ENCODE data around the gene ETS1. TPM values are rescaled to one million over a fixed set of nuclear protein-coding genes. Genes with fewer than 3 reads are reported as not detected.
A peak's percentile ranks its signal among the peaks of the same experiment; 100 is the strongest.

ETS1 gene
- total RNA-seq, 1 experiment from 2014 or later = 29.9 TPM

DNA sequence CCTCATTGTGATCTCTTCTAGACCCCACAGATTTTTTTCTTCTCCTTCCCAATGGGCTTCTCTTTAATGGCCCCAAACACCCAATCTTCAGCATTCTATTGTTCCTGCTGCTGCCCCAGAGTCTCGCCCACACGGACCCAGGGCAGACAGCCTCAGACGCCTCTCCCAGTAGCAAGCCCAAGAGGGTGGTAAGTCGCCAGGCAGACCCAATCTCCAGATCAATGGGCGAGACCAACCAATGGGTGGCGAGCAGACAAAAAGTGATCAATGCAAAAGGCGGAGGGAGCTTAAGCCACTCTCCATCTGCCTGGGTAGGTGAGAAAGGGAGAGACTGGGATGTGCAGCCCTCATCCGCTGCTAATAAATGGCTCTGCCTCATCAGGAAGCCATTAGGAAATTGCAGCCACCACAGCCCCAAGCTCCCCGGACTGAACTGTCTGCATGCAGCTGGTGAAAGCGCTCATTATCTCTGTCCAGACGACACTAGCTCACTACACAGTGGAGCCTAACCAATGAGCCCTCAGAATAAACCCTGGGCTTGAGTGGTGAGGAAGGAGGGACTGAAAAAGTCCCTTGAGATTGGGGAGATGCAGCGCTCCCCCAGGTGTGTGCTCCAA lies 81.8 kb downstream of the ETS1 start:
- H4K5ac ChIP-seq (ENCODE audit: insufficient read length, low read depth, low read length) = no peak overlapping the region
- H4K20me1 ChIP-seq (ENCODE audit: control insufficient read depth, insufficient read depth, insufficient read length) = no peaks in the 10 kb centered on the region
- no peak overlapping the region for H3K56ac ChIP-seq (ENCODE audit: insufficient read length, low read depth, low read length)
- H3K4me3 Mint-ChIP-seq = no peak overlapping the region
- no peak overlapping the region for H2BK12ac ChIP-seq (ENCODE audit: insufficient read length, low read depth, low read length)
- no peak overlapping the region for H3K23ac ChIP-seq (ENCODE audit: insufficient read length, low read depth, low read length)
- H3K9me3 ChIP-seq (ENCODE audit: control insufficient read depth, low read depth, low read length) = no peaks in the 10 kb centered on the region
- H3T11ph ChIP-seq (ENCODE audit: low read length) = no peak overlapping the region
- peaks cover 30 to 45% of the 10 kb centered on the region in 2 experiments for H3K4me1 Mint-ChIP-seq
- H3K79me2 ChIP-seq (ENCODE audit: insufficient read depth, low read length) = no peaks in the 10 kb centered on the region
- TF ChIP-seq, protein P1, sequence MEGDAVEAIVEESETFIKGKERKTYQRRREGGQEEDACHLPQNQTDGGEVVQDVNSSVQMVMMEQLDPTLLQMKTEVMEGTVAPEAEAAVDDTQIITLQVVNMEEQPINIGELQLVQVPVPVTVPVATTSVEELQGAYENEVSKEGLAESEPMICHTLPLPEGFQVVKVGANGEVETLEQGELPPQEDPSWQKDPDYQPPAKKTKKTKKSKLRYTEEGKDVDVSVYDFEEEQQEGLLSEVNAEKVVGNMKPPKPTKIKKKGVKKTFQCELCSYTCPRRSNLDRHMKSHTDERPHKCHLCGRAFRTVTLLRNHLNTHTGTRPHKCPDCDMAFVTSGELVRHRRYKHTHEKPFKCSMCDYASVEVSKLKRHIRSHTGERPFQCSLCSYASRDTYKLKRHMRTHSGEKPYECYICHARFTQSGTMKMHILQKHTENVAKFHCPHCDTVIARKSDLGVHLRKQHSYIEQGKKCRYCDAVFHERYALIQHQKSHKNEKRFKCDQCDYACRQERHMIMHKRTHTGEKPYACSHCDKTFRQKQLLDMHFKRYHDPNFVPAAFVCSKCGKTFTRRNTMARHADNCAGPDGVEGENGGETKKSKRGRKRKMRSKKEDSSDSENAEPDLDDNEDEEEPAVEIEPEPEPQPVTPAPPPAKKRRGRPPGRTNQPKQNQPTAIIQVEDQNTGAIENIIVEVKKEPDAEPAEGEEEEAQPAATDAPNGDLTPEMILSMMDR (conservative IDR thresholded peaks at IDR 0.05) = no peak
- H3K14ac ChIP-seq (ENCODE audit: insufficient read depth, low read length) = no peak overlapping the region; the same call in 1 of the 2 replicates
- no peak overlapping the region for H2BK20ac ChIP-seq (ENCODE audit: low read depth, low read length, poor library complexity, severe bottlenecking)
- H3K27me3 Mint-ChIP-seq (ENCODE audit: low read depth) = no peaks in the 10 kb centered on the region
- H3K79me1 ChIP-seq (ENCODE audit: insufficient read depth, low read depth, low read length, poor library complexity, severe bottlenecking) = no peaks in the 10 kb centered on the region
- no peak overlapping the region for H3K4ac ChIP-seq (ENCODE audit: low read depth, low read length)
- H3K36me3 Mint-ChIP-seq (ENCODE audit: insufficient read depth in 1 of 3, low read depth in 3 of 3) = peaks cover 8 to 13% (median 12%) of the 10 kb centered on the region in 3 experiments; a peak in 5 of 7 replicates
- DNase-seq = no peak
- no peak overlapping the region for H3K18ac ChIP-seq (ENCODE audit: insufficient read length, low read depth, low read length)
- H3K23me2 ChIP-seq (ENCODE audit: insufficient read length, low read depth, low read length, poor library complexity, severe bottlenecking) = no peaks in the 10 kb centered on the region
- H2AK5ac ChIP-seq (ENCODE audit: insufficient read length, low read length) = no peak overlapping the region
- H2BK5ac ChIP-seq (ENCODE audit: insufficient read length, low read length) = no peak overlapping the region
- 0 out of 7 replicates have a peak overlapping the region, but pooled peaks of 1 of the 3 experiments have one; percentile 8 for H3K27ac Mint-ChIP-seq
- no peak overlapping the region for H3K27ac ChIP-seq (ENCODE audit: insufficient read length, low read depth, low read length)
- no peak overlapping the region for H4K91ac ChIP-seq (ENCODE audit: insufficient read length, low read depth, low read length)
- H3K4me2 ChIP-seq (ENCODE audit: insufficient read depth, insufficient read length, low read length) = no peak overlapping the region
- peaks cover 0 to 4% of the 10 kb centered on the region in 2 experiments; a peak in 2 of 5 replicates for H3K9me3 Mint-ChIP-seq
- H3K4me1 ChIP-seq (ENCODE audit: insufficient read depth, low read length) = peaks cover 2% of the 10 kb centered on the region; the same call in 1 of the 2 replicates
- no CpG with 5 or more reads among the region's 12 CpGs for WGBS (ENCODE audit: extremely low coverage, insufficient read length, low lambda C conversion rate)
- H3K9ac ChIP-seq (ENCODE audit: extremely low read depth, insufficient read length, low read length) = no peak overlapping the region
- H2BK15ac ChIP-seq (ENCODE audit: low read depth, low read length) = no peak overlapping the region
- no peak overlapping the region for H2BK120ac ChIP-seq (ENCODE audit: low read depth, low read length, poor library complexity, severe bottlenecking)
- no peak overlapping the region for H4K8ac ChIP-seq (replicated peaks; ENCODE audit: insufficient read length, low read depth, low read length)
- no peak overlapping the region for H2AFZ ChIP-seq (ENCODE audit: low read length)
- no peaks in the 10 kb centered on the region for H3K27me3 ChIP-seq (ENCODE audit: insufficient read depth, low read length)

All from H9 (cell line).